GOT3 (cell line): ENCODE measurements around the gene ARHGAP6.
"Not testable (repeated sequence)": the region's sequence is repeated elsewhere in the genome, so short reads cannot be mapped to it uniquely, and the experiment has no call there.

Experiments
- DNase-seq: peaks from one replicate; lab custom pipeline; 2025; ENCODE audit warnings: mixed read lengths; lab: John Stamatoyannopoulos, UW

Gene ARHGAP6

GRCh38 chrX:11395859-11396258, 269.9 kb downstream of the ARHGAP6 start:
- no peak for DNase-seq

- DNase-seq = no peak
Measured at GRCh38 chrX:11393949-11394654, 271.6 kb downstream of the ARHGAP6 start.

GRCh38 chrX:11386812-11387211, 278.9 kb downstream of the ARHGAP6 start:
- DNase-seq = no peak

- DNase-seq = no peak
Measured at GRCh38 chrX:11386001-11386523, 279.7 kb downstream of the ARHGAP6 start.

- DNase-seq = no peak
Measured at GRCh38 chrX:11382930-11383329, 282.8 kb downstream of the ARHGAP6 start.

GRCh38 chrX:11381464-11381863, 284.3 kb downstream of the ARHGAP6 start:
- no peak for DNase-seq

GRCh38 chrX:11380187-11380844, 285.4 kb downstream of the ARHGAP6 start:
- no peak for DNase-seq

GRCh38 chrX:11376163-11376562, 289.6 kb downstream of the ARHGAP6 start:
- no peak for DNase-seq

- DNase-seq = no peak
Measured at GRCh38 chrX:11375614-11376119, 290.1 kb downstream of the ARHGAP6 start.

- DNase-seq = no peak
Measured at GRCh38 chrX:11374570-11374969, 291.1 kb downstream of the ARHGAP6 start.

- no peak for DNase-seq
Measured at GRCh38 chrX:11371106-11371505, 294.6 kb downstream of the ARHGAP6 start.

- no peak for DNase-seq
Measured at GRCh38 chrX:11367609-11368430, 297.9 kb downstream of the ARHGAP6 start.

GRCh38 chrX:11366998-11367595, 298.6 kb downstream of the ARHGAP6 start:
- no peak for DNase-seq

- no peak for DNase-seq
Measured at GRCh38 chrX:11365426-11365825, 300.3 kb downstream of the ARHGAP6 start.

- no peak for DNase-seq
Measured at GRCh38 chrX:11364835-11365234, 300.9 kb downstream of the ARHGAP6 start.

GRCh38 chrX:11363825-11364224, 301.9 kb downstream of the ARHGAP6 start:
- DNase-seq = not testable (repeated sequence)

- no peak for DNase-seq
Measured at GRCh38 chrX:11363069-11363594, 302.6 kb downstream of the ARHGAP6 start.

- DNase-seq = not testable (repeated sequence)
Measured at GRCh38 chrX:11361666-11362065, 304.1 kb downstream of the ARHGAP6 start.

GRCh38 chrX:11355944-11356343, 309.8 kb downstream of the ARHGAP6 start:
- not testable (repeated sequence) for DNase-seq

- DNase-seq = no peak
Measured at GRCh38 chrX:11355259-11355909, 310.3 kb downstream of the ARHGAP6 start.

GRCh38 chrX:11352296-11352741, 313.4 kb downstream of the ARHGAP6 start:
- no peak for DNase-seq
